Measurements from ENCODE around the gene NTM.

Gene NTM

DNA sequence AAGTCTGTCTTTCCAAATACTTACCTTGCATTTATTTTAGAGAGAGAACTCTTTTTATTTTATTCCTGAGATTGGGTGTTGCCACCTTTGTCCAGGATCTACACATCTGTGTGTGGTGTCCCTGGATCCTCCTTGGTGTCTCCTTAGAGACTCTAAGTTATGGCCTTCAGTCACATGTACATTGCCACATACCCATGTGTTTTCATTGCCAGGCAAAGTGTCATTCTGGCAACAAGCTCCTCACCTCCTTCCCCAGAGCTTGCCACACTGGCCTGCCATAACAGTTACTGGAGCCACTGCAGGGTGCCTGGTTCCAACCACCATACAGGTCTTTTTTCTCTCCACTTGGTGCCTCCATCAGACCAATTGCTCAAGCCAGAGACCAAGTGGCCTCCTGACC, 379.7 kb downstream of the NTM start:
- H2AFZ ChIP-seq: no peak overlapping the region
- H3K4me3 ChIP-seq (ENCODE audit: low read depth, low read length): no peak overlapping the region
- H3K9me3 ChIP-seq (ENCODE audit: control insufficient read depth, low read length): no peaks in the 10 kb centered on the region
- H3K36me3 ChIP-seq (ENCODE audit: control insufficient read depth, insufficient read depth, low read length): no peaks in the 10 kb centered on the region
- peak overlapping the region; percentile 74 for H3K27ac ChIP-seq
- H3K4me1 ChIP-seq: peaks cover 9% of the 10 kb centered on the region
- no peak overlapping the region for H3K9ac ChIP-seq
- no peaks in the 10 kb centered on the region for H3K79me2 ChIP-seq
- no peaks in the 10 kb centered on the region for H3K27me3 ChIP-seq (ENCODE audit: control insufficient read depth, insufficient read depth, low read length)
- no peak overlapping the region for H3K4me2 ChIP-seq (ENCODE audit: low read length)
- TF ChIP-seq, protein P1, sequence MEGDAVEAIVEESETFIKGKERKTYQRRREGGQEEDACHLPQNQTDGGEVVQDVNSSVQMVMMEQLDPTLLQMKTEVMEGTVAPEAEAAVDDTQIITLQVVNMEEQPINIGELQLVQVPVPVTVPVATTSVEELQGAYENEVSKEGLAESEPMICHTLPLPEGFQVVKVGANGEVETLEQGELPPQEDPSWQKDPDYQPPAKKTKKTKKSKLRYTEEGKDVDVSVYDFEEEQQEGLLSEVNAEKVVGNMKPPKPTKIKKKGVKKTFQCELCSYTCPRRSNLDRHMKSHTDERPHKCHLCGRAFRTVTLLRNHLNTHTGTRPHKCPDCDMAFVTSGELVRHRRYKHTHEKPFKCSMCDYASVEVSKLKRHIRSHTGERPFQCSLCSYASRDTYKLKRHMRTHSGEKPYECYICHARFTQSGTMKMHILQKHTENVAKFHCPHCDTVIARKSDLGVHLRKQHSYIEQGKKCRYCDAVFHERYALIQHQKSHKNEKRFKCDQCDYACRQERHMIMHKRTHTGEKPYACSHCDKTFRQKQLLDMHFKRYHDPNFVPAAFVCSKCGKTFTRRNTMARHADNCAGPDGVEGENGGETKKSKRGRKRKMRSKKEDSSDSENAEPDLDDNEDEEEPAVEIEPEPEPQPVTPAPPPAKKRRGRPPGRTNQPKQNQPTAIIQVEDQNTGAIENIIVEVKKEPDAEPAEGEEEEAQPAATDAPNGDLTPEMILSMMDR (IDR thresholded peaks at IDR 0.05): no peak

DNA sequence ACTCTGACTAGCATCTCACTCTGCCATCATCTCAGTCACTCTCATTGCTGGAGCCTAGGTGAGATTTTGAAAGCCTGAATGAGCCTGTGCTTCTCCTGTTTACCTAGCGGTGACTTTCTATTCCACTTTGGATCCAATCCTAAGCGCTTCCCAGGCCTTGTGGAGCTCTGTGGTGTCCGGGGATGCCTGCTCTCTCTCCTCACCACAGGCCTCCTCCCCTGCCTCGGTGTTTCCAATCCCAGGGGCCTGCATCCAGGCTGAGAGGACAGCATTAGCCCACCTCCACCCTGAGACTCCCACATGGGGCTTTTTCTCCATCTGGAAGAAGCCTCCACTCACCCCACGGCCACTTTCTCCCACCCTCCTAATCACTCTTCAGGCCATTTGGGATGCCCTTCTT, 380.3 kb downstream of the NTM start:
- peaks cover 11% of the 10 kb centered on the region for H3K4me1 ChIP-seq
- H2AFZ ChIP-seq: no peak overlapping the region
- no peaks in the 10 kb centered on the region for H3K36me3 ChIP-seq (ENCODE audit: control insufficient read depth, insufficient read depth, low read length)
- H3K27me3 ChIP-seq (ENCODE audit: control insufficient read depth, insufficient read depth, low read length): no peaks in the 10 kb centered on the region
- TF ChIP-seq, protein P1 (IDR thresholded peaks at IDR 0.05): no peak
- H3K9ac ChIP-seq: no peak overlapping the region
- H3K27ac ChIP-seq: peak overlapping the region; percentile 74
- no peak overlapping the region for H3K4me2 ChIP-seq (ENCODE audit: low read length)
- no peaks in the 10 kb centered on the region for H3K79me2 ChIP-seq
- H3K4me3 ChIP-seq (ENCODE audit: low read depth, low read length): no peak overlapping the region
- H3K9me3 ChIP-seq (ENCODE audit: control insufficient read depth, low read length): no peaks in the 10 kb centered on the region

DNA sequence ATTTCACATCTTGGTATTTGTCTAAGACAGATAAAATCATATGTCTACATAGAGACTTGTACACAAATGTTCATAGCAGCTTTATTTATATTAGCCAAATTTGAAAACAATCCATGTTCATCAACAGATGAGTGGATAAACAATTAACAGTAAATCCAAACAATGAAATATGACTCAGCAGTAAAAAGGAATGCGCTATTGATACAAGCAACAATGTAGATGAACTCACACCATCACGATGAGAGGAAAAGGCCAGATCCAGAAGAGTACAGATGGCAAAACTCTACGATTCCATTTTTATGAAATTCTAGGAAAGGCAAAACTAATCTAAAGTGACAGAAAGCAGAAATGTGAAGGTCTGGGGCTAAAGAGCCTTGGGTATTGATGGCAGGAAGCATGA, 384.3 kb downstream of the NTM start:
- H3K27me3 ChIP-seq (ENCODE audit: control insufficient read depth, insufficient read depth, low read length): no peaks in the 10 kb centered on the region
- no peak overlapping the region for H3K9ac ChIP-seq
- H3K4me3 ChIP-seq (ENCODE audit: low read depth, low read length): no peak overlapping the region
- H3K36me3 ChIP-seq (ENCODE audit: control insufficient read depth, insufficient read depth, low read length): no peaks in the 10 kb centered on the region
- H3K9me3 ChIP-seq (ENCODE audit: control insufficient read depth, low read length): no peaks in the 10 kb centered on the region
- peaks cover 23% of the 10 kb centered on the region for H3K4me1 ChIP-seq
- no peaks in the 10 kb centered on the region for H3K79me2 ChIP-seq
- TF ChIP-seq, protein P1 (IDR thresholded peaks at IDR 0.05): no peak
- no peak overlapping the region for H3K4me2 ChIP-seq (ENCODE audit: low read length)
- H3K27ac ChIP-seq: no peak overlapping the region
- no peak overlapping the region for H2AFZ ChIP-seq

DNA sequence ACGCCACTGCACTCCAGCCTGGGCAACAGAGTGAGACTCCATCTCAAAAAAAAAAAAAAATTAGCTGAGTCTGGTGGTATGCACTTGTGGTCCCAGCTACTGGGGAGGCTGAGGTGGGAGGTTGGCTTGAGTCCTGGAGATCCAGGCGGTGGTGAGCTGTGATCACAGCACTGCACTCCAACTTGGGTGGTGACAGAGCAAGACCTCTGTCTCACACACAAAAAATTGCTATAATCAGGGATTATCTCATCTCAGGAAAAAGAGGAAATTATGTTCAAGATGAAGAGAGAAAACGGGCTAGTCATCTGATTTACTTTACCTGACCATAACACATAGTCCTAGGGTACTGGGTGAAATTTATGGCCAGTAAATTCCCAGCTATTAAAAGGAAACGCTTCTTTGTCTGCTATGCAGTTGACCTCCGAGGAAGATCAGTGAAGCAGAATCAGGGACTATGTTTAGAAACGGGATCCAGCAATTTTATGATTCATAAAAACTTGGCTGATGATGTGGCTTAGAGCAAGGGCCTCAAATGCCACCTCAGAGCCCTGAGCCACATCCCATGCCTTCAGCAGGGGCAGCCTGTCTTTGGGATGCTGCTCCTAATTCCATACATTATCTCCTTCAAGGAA, 386.2 kb downstream of the NTM start:
- Histone ChIP-seq H3K4me2 (ENCODE audit: low read length) (no peak overlapping the region), H3K9ac (no peak overlapping the region), H3K9me3 (ENCODE audit: control insufficient read depth, low read length) (no peaks in the 10 kb centered on the region), H3K36me3 (ENCODE audit: control insufficient read depth, insufficient read depth, low read length) (no peaks in the 10 kb centered on the region), H3K27ac (peak overlapping the region; percentile 56), H2AFZ (peak overlapping the region; percentile 42), H3K79me2 (no peaks in the 10 kb centered on the region), H3K27me3 (ENCODE audit: control insufficient read depth, insufficient read depth, low read length) (no peaks in the 10 kb centered on the region), H3K4me3 (ENCODE audit: low read depth, low read length) (no peak overlapping the region), H3K4me1 (peaks cover 27% of the 10 kb centered on the region)
- TF ChIP-seq, protein P1 (IDR thresholded peaks at IDR 0.05): no peak

DNA sequence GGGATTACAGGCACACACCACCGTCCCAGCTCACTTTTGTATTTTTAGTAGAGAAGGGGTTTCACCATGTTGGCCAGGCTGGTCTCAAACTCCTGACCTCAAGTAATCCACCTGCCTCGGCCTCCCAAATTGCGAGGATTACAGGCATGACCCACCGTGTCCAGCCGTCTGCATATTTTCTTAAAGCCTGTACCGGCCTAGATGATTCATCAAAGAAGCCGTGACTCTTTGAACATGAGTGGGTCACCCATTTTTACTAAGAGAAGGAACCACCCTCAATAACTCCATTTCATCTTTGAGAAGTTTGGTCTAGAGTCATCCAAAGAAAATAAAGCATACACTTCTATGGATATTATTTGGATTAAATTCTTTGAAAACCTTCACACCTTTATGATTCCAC, 388.3 kb downstream of the NTM start:
- H3K4me1 ChIP-seq: peaks cover 27% of the 10 kb centered on the region
- TF ChIP-seq, protein P1 (IDR thresholded peaks at IDR 0.05): no peak
- no peaks in the 10 kb centered on the region for H3K79me2 ChIP-seq
- no peaks in the 10 kb centered on the region for H3K9me3 ChIP-seq (ENCODE audit: control insufficient read depth, low read length)
- no peak overlapping the region for H3K4me2 ChIP-seq (ENCODE audit: low read length)
- H3K27me3 ChIP-seq (ENCODE audit: control insufficient read depth, insufficient read depth, low read length): no peaks in the 10 kb centered on the region
- no peaks in the 10 kb centered on the region for H3K36me3 ChIP-seq (ENCODE audit: control insufficient read depth, insufficient read depth, low read length)
- peak overlapping the region; percentile 97 for H3K27ac ChIP-seq
- no peak overlapping the region for H2AFZ ChIP-seq
- H3K4me3 ChIP-seq (ENCODE audit: low read depth, low read length): no peak overlapping the region
- H3K9ac ChIP-seq: no peak overlapping the region

Data from parathyroid adenoma (tissue), 2 donors.